Endothelial cell of umbilical vein (primary cell): Measurements from ENCODE around the gene BGN. TPM values are rescaled to one million over a fixed set of nuclear protein-coding genes. Genes with fewer than 3 reads are reported as not detected.

Source experiments
- BruUV-seq: library from RNA; stranded (reverse); fragments of 400-500 nt; replicated peaks from 2 replicates; lab custom pipeline; 2021; lab: Mats Ljungman, UMichigan
- CTCF ChIA-PET: fragments of 300-600, 350-600 bp; sonication (Branson Sonifier 250); formaldehyde crosslinking; loops from one replicate; lab custom pipeline; 2021; ENCODE audit warnings: antibody characterized with exemption, inconsistent platforms; lab: Charles Lee
- POLR2A ChIA-PET: fragments of 300-600, 350-600 bp; sonication (Branson Sonifier 250); formaldehyde crosslinking; loops from one replicate; lab custom pipeline; 2021; ENCODE audit warnings: antibody characterized with exemption, inconsistent platforms; lab: Charles Lee
- DNase-seq: peaks from one replicate; pipeline ENCODE4 v3.0.0-alpha.2; 2011; ENCODE audit warnings: low read depth, low spot score
- FAIRE-seq: peaks from 2 replicates; lab custom pipeline; 2011; peaks lifted over from hg19 to GRCh38; lab: Jason Lieb, UNC
- H2AFZ ChIP-seq: 2 replicates; pipeline ENCODE4 v1.6.0; 2012; ENCODE audit warnings: low read depth, low read length, control low read depth, inconsistent platforms
- H3K27ac ChIP-seq: 2 replicates; pipeline ENCODE4 v1.5.1; 2011; ENCODE audit warnings: low read depth, mild to moderate bottlenecking, control low read depth, low read length, moderate library complexity; ENCODE audit not compliant: insufficient read depth
- H3K27me3 ChIP-seq, 2 experiments: 2 replicates each; pipeline versions ENCODE4 v1.6.0 to v1.6.1; 2011; ENCODE audit warnings: low read length in 2 of 2, mixed read lengths in 1 of 2; ENCODE audit not compliant: control insufficient read depth in 2 of 2, insufficient read depth in 2 of 2
- H3K36me3 ChIP-seq, 2 experiments: 2 replicates in 1 of 2; 3 replicates in 1 of 2; pipeline ENCODE4 v1.5.1; 2011; ENCODE audit warnings: low read length in 2 of 2, mild to moderate bottlenecking in 1 of 2, moderate library complexity in 1 of 2; ENCODE audit not compliant: control insufficient read depth in 2 of 2, insufficient read depth in 2 of 2; ENCODE audit errors: extremely low read depth in 1 of 2
- H3K4me1 ChIP-seq: 3 replicates; pipeline ENCODE4 v1.5.1; 2011; ENCODE audit warnings: mild to moderate bottlenecking, low read length; ENCODE audit not compliant: control insufficient read depth, insufficient read depth; ENCODE audit errors: extremely low read depth
- H3K4me2 ChIP-seq: 2 replicates; pipeline ENCODE4 v1.6.1; 2011; ENCODE audit warnings: low read length, control low read depth, mixed read lengths; ENCODE audit not compliant: insufficient read depth
- H3K4me3 ChIP-seq, 3 experiments: fragments of 200-600 bp in 1 of 3; sonication (generic), shearing (Covaris generic) in 1 of 3; replicated peaks in 1 of 3; 2 replicates each; pipeline ENCODE4 v1.5.1; 2011 to 2016; ENCODE audit warnings: control low read depth in 3 of 3, low read length in 3 of 3, mild to moderate bottlenecking in 2 of 3, inconsistent platforms in 1 of 3, low read depth in 1 of 3, moderate library complexity in 1 of 3; ENCODE audit not compliant: insufficient read depth in 1 of 3
- H3K79me2 ChIP-seq: 2 replicates; pipeline ENCODE4 v1.6.0; 2012; ENCODE audit warnings: low read length, inconsistent platforms; ENCODE audit not compliant: control insufficient read depth, insufficient read depth
- H3K9ac ChIP-seq: replicated peaks from 2 replicates; pipeline ENCODE3; 2011; ENCODE audit warnings: low read length, control low read depth; ENCODE audit not compliant: insufficient read depth; ENCODE audit errors: extremely low read depth
- H3K9me1 ChIP-seq: replicated peaks from 3 replicates; pipeline ENCODE4 v1.6.0; 2011; ENCODE audit warnings: mild to moderate bottlenecking, low read length; ENCODE audit not compliant: control insufficient read depth, insufficient read depth; ENCODE audit errors: extremely low read depth
- H3K9me3 ChIP-seq: replicated peaks from 2 replicates; pipeline ENCODE4 v1.5.1; 2012; ENCODE audit warnings: low read length, inconsistent platforms; ENCODE audit not compliant: control insufficient read depth, insufficient read depth
- H4K20me1 ChIP-seq: replicated peaks from 2 replicates; pipeline ENCODE3; 2011; ENCODE audit warnings: mild to moderate bottlenecking, low read length; ENCODE audit not compliant: control insufficient read depth, insufficient read depth; ENCODE audit errors: extremely low read depth
- EZH2 ChIP-seq: IDR thresholded peaks from 2 replicates; pipeline ENCODE4 v1.6.1; 2012; ENCODE audit warnings: borderline replicate concordance, low read depth, mild to moderate bottlenecking, moderate library complexity, low read length, inconsistent platforms; ENCODE audit not compliant: severe bottlenecking
- FOS ChIP-seq: IDR thresholded peaks from 2 replicates; pipeline ENCODE4 v1.6.1; 2011; ENCODE audit warnings: mild to moderate bottlenecking, low read length, moderate library complexity, borderline replicate concordance; ENCODE audit not compliant: insufficient read depth
- GATA2 ChIP-seq: IDR thresholded peaks from 2 replicates; pipeline ENCODE4 v1.7.0; 2011; ENCODE audit warnings: low read depth, mild to moderate bottlenecking, moderate library complexity, mixed read lengths, low read length; ENCODE audit not compliant: insufficient read length, insufficient read depth
- JUN ChIP-seq: IDR thresholded peaks from 2 replicates; pipeline ENCODE4 v1.6.1; 2011; ENCODE audit warnings: borderline replicate concordance, low read depth; ENCODE audit not compliant: insufficient read length, insufficient read depth
- MYC ChIP-seq: IDR thresholded peaks from one replicate; pipeline ENCODE4 v1.6.1; 2011; ENCODE audit warnings: mild to moderate bottlenecking, low read depth, low read length
- POLR2A ChIP-seq: IDR thresholded peaks from 2 replicates; pipeline ENCODE4 v1.6.1; 2012; ENCODE audit warnings: low read depth, mild to moderate bottlenecking, control low read depth, low read length
- POLR2AphosphoS5 ChIP-seq: IDR thresholded peaks from 2 replicates; pipeline ENCODE4 v1.6.1; 2012; ENCODE audit warnings: low read depth, mild to moderate bottlenecking, control low read depth, low read length, moderate library complexity; ENCODE audit not compliant: insufficient read depth
- dilution Hi-C: fragments of 300-500 bp; cut with MboI; formaldehyde crosslinking; loops from one replicate; pipeline ENCODE4 v1.15.0; 2019; ENCODE audit warnings: low sequenced_read_pairs; ENCODE audit not compliant: extremely low pct_ligation_motif_present
- intact Hi-C: fragments of 100-400 bp; cut with micrococcal nuclease; formaldehyde crosslinking; loops from one replicate; pipeline ENCODE4 v1.10.0; 2022
- polyA plus RNA-seq, 4 experiments: library from polyadenylated mRNA; depleted of rRNA in 3 of 4; stranded (reverse) in 3 of 4; unstranded in 1 of 4; fragments of >200 nt; gene quantifications; 2 replicates each; pipeline versions ENCODE4 v1.2.1 to v1.2.3, GENCODE V29; 2011 to 2012; ENCODE audit warnings: missing spikeins in 1 of 4
- total RNA-seq: library from RNA; stranded (reverse); gene quantifications from 2 replicates; pipeline ENCODE4 v1.2.3, GENCODE V29; 2021
- TF ChIP-seq, protein P1 (sequence below), 2 donors: IDR thresholded peaks; 1 replicate in 1 of 2; 2 replicates in 1 of 2; pipeline ENCODE4 v1.5.1; 2011; ENCODE audit warnings: low read length in 2 of 2, mild to moderate bottlenecking in 2 of 2, moderate library complexity in 2 of 2, control low read depth in 1 of 2, inconsistent platforms in 1 of 2, low read depth in 1 of 2; ENCODE audit not compliant: insufficient read depth in 1 of 2; ENCODE audit errors: extremely low read depth in 1 of 2

BGN gene
- total and polyA plus RNA-seq, 2 donors (not counting 3 experiments of a cell fraction or from before 2014, with no cell fraction given): 479 to 879 TPM

DNA sequence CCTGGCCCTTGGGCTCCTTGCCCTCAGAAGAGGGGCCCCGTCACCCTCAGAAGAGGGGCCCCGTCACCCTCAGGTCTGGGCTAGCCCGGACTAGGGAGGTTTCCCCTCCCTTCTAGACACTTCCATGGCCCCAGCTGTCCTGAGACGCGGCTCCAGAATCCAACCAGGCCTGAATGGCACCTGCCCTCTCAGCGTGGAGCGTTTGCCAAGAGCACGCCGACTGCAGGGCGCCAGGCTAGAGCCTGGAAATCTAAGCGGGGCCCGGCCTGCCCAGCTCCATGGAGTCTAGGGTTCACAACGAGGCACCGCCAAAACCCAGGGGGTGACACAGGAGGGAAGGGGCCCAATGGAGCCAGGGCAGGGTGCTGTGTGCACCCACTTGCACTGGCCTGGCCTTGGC, 14.8 kb downstream of the BGN start:
- no peak for DNase-seq
- Histone ChIP-seq H3K4me1 (no peaks in the 10 kb centered on the region), H3K9me1 (no peaks in the 10 kb centered on the region), H4K20me1 (no peaks in the 10 kb centered on the region), H3K4me3 (no peak overlapping the region), H3K27ac (no peak overlapping the region), H3K9me3 (no peaks in the 10 kb centered on the region), H3K9ac (no peak overlapping the region), H3K4me2 (no peak overlapping the region), H3K27me3 (no peaks in the 10 kb centered on the region), H2AFZ (no peak overlapping the region), H3K79me2 (no peaks in the 10 kb centered on the region), H3K36me3 (peaks cover 0 to 34% of the 10 kb centered on the region in 2 experiments)
- intact Hi-C loops (loop anchor here (5.0 kb wide), 1 partner anchor 567 kb away; no protein-coding TSS in a partner anchor), dilution Hi-C loops (no loop called here)
- POLR2A ChIA-PET: interaction anchor here (0.7 kb wide), 1 partner anchor 409 kb away, joined by 4 read pairs; no protein-coding TSS in a partner anchor
- CTCF ChIA-PET: interaction anchor here (1.6 to 8.2 kb wide), 2 partner anchors 39 to 49 kb away, joined by 15 to 146 read pairs; partner anchors contain the start of gene HAUS7
- no peak for FAIRE-seq
- TF ChIP-seq POLR2AphosphoS5 (peak; percentile 5), JUN (no peak), MYC (no peak), GATA2 (no peak)
- no TSS peak for BruUV-seq

- BruUV-seq: no TSS peak
- CTCF ChIA-PET: interaction anchor here (1.0 to 8.2 kb wide), 3 partner anchors 15 to 49 kb away, joined by 3 to 146 read pairs (median 16); partner anchors contain the start of gene HAUS7
- dilution Hi-C loops: no loop called here
Measured at GRCh38 chrX:153510383-153510782, 15.6 kb downstream of the BGN start.

More at GRCh38 chrX:153510383-153510782, 15.6 kb downstream of the BGN start:
- Histone ChIP-seq H2AFZ (no peak overlapping the region), H3K9ac (no peak overlapping the region), H3K9me1 (no peaks in the 10 kb centered on the region), H3K36me3 (peaks cover 0 to 27% of the 10 kb centered on the region in 2 experiments), H3K4me2 (no peak overlapping the region), H3K4me3 (no peak overlapping the region), H3K27ac (no peak overlapping the region), H4K20me1 (no peaks in the 10 kb centered on the region), H3K27me3 (no peaks in the 10 kb centered on the region), H3K4me1 (no peaks in the 10 kb centered on the region), H3K79me2 (no peaks in the 10 kb centered on the region), H3K9me3 (no peaks in the 10 kb centered on the region)
- intact Hi-C loops: no loop called here
- POLR2A ChIA-PET: interaction anchor here (1.3 kb wide), 1 partner anchor 49 kb away, joined by 3 read pairs; no protein-coding TSS in a partner anchor
- TF ChIP-seq FOS: no peak
- TF ChIP-seq POLR2A: peak; percentile 53
- TF ChIP-seq, protein P1, sequence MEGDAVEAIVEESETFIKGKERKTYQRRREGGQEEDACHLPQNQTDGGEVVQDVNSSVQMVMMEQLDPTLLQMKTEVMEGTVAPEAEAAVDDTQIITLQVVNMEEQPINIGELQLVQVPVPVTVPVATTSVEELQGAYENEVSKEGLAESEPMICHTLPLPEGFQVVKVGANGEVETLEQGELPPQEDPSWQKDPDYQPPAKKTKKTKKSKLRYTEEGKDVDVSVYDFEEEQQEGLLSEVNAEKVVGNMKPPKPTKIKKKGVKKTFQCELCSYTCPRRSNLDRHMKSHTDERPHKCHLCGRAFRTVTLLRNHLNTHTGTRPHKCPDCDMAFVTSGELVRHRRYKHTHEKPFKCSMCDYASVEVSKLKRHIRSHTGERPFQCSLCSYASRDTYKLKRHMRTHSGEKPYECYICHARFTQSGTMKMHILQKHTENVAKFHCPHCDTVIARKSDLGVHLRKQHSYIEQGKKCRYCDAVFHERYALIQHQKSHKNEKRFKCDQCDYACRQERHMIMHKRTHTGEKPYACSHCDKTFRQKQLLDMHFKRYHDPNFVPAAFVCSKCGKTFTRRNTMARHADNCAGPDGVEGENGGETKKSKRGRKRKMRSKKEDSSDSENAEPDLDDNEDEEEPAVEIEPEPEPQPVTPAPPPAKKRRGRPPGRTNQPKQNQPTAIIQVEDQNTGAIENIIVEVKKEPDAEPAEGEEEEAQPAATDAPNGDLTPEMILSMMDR (IDR thresholded peaks at IDR 0.05; ENCODE audit: extremely low read depth in 1 of 2, insufficient read depth in 1 of 2, low read depth in 1 of 2, low read length in 2 of 2): no peak
- no peak for TF ChIP-seq POLR2AphosphoS5
- no peak for TF ChIP-seq EZH2
- no peak for TF ChIP-seq GATA2
- no peak for TF ChIP-seq JUN
- FAIRE-seq: no peak
- no peak for DNase-seq
